HT1080 (cell line): Measurements from ENCODE around the gene SPCS2. TPM values are rescaled to one million over a fixed set of nuclear protein-coding genes. Genes with fewer than 3 reads are reported as not detected.
"Not testable (repeated sequence)": the region's sequence is repeated elsewhere in the genome, so short reads cannot be mapped to it uniquely, and the experiment has no call there.

Experiments
- DNase-seq: peaks from one replicate; pipeline ENCODE4 v3.0.0-alpha.2; 2015; ENCODE audit warnings: low read depth
- total RNA-seq: library from RNA; depleted of rRNA; stranded (reverse); fragments of >200 nt; shearing (Covaris generic); gene quantifications from 2 replicates; pipeline ENCODE4 v1.2.3, GENCODE V29; 2014

Gene SPCS2
- total RNA-seq, 1 experiment from 2014 or later: 137 TPM

DNA sequence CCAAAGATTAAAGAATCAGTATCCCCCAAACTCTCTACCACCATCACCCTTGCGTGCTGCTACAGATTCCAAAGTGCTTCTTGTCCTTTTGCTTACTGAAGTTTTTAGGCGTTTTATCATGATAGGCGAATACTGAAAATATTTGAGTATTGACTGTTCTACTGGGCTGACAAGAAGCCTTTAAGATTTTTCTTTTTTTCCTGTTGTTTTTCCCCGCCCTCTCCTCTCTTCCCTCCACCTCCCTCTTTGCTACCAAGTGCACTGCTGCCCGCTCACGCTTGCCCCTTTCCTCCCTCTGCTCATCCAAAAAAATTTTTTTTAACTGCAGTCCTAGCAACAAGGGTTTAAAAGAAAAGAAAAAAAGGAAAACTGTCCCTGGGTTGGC, 679 bp downstream of the SPCS2 start:
- no peak for DNase-seq

- DNase-seq: no peak
Observed at GRCh38 chr11:74950374-74950969, 1.4 kb downstream of the SPCS2 start.

- no peak for DNase-seq
Observed at GRCh38 chr11:74951226-74951625, 2.2 kb downstream of the SPCS2 start.

GRCh38 chr11:74952752-74953151, 3.7 kb downstream of the SPCS2 start:
- no peak for DNase-seq

- DNase-seq: no peak
Observed at GRCh38 chr11:74953451-74953850, 4.4 kb downstream of the SPCS2 start.

- DNase-seq: no peak
Observed at GRCh38 chr11:74954199-74954598, 5.1 kb downstream of the SPCS2 start.

GRCh38 chr11:74956397-74957015, 7.4 kb downstream of the SPCS2 start:
- no peak for DNase-seq

DNA sequence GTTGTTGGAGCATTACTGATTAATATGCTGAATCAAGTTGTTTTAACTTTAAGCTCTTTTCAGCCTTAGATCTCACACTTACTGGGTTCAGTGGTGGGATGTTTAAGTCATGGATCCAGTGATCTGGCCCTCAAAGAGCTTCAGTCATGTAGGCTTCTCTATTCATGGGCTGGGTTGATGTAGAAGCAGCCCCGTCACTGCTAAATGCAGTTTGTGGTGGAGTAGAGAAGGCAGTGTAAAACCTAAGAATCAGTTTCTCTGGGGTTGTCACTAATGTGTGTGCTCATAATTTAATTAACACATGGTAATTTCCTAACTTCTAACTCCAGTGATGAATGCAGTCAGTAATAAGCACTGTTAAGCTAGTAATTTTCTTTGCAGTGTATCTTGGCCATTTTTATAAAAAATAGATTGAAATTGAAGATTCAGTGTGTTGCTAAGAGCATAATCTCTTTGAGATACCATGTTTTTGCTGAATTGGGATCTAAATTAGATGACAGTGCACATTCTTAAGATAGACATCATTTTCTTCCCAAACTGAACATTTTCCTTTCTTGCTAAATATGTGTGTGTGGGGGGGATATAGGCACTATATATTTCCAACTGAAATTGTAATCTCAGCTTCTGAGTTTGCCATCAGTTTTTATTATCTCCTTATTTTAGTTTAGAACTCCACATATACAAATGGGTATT, 9.0 kb downstream of the SPCS2 start:
- DNase-seq: no peak

DNA sequence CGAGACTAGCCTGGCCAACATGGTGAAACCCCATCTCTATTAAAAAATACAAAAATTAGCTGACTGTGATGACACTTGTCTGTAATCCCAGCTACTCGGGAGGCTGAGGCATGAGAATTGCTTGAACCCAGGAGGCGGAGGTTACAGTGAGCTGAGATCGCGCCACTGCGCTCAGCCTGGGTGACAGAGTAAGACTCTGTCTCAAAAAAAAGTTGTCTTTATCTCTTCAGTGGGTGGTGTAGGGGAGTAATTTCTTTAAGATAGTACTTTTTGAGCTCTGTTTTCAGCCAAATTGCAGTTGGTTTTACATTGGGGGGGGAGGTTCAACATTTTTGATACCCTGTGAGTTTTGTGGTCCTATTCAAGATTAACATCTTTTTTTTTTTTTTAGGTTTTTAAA, 11.1 kb downstream of the SPCS2 start:
- DNase-seq: not testable (repeated sequence)

DNA sequence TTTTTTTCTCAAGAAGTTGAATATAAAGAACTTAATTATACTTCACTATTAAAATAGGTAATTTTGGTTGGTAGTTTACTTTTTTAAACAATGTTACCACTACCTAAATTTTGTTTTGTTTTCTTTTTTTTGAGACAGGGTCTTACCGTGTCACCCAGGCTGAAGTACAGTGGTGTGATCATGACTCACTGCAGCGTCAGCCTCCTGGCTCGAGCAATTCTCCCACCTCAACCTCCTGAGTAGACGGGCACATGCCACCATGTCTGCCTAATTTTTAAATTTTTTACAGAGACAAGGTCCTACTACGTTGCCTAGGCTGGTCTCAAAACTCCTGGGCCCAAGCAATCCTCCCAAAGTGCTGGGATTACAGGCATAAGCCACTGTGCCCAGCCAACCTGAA, 17.6 kb downstream of the SPCS2 start:
- peak; percentile 86 for DNase-seq

- DNase-seq: no peak
Observed at GRCh38 chr11:74970852-74971395, 21.9 kb downstream of the SPCS2 start.

- DNase-seq: no peak
Observed at GRCh38 chr11:74971424-74971823, 22.4 kb downstream of the SPCS2 start.

DNA sequence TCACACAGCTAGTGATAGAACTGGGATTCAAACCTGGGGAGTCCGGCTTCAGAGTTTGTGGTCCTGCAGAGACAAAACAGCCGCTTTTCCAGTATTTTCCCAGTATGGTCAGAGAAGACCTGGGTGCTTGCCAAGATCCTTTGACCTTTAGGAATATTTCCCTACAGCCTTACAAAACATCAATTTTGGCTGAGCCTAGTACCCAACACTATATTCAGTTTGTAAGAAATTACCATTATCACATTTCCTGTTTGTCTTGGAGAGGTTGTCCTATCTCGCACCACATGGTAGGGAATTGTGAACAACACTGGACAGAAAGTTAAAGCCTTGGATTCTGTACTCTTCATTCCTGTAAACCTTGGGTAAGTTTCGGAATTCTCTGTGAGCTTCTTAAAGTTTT, 29.0 kb downstream of the SPCS2 start:
- no peak for DNase-seq

DNA sequence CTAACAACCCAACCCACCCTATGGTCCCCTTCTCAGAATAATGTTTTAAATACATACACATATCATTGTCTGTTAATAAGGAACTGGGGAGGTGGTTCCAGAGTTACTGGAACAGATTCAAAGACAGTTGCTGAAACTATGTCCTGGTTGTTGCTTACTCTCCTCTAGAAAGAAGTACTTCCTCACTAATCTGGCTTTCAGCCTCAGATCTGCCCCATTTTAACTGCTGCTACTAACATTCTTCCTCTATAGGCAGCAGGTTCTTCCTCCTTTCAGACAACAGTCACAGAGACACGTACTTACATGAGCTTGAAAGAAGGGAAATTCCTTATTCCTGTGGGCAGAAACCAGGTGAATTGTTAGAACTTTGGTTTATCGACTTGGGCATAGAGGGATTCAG, 31.6 kb downstream of the SPCS2 start:
- no peak for DNase-seq

GRCh38 chr11:74981888-74982287, 32.8 kb downstream of the SPCS2 start:
- DNase-seq: no peak

DNA sequence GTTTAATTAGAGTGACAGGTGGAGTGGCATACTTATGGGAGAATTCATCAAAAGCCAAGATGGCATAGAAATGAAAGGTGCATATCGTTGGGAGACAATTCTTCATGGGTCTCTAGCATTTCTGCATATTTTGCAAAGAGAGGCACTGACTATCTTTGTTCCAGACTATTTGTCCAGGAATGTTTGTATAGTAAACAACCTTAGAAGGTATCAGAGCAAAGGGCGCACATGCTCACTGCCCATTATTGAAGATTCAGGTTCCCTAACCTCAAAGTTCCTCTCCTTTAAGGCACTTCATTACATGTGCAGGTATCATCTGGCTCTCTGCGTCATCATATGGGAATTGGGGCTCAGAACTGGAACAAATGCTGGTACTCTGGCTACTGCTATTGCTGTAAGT, 35.0 kb downstream of the SPCS2 start:
- no peak for DNase-seq

GRCh38 chr11:74984730-74985129, 35.7 kb downstream of the SPCS2 start:
- no peak for DNase-seq

DNA sequence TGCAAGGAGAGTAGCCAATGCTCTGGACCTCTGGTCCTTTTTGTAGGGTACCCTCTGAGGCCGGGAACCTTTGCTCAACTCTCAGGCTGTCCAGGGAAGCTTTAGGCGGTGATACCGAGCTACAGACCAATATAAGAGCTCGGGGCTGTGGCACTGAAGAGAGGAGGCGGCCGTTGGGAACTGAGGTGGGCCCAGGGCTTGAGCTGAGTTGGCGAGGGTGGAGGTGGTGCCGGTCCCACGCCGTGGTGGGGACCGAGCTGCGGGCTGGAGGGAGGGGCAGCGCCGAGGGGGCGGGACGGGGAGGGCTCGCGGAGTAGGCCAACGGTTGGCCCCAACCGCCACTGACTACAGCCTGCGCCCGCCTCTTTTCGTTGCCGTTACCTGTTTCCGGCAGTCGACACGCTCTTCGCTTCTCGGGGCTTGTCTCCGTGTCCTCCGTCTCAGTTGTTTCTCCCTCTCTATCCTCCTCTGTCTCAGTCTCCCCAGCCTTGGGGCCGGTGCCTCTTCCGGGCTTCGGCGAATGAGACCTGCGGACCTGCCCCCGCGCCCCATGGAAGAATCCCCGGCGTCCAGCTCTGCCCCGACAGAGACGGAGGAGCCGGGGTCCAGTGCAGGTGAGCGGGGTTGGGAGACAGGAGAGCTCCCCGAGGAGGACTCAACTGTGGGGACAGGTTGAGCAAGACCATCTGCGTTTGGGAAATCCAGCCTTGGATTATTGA, 39.6 kb downstream of the SPCS2 start, which contains the start of gene NEU3:
Gene NEU3, plus strand, starts transcription at position 393 of the 719 bp plus-strand sequence. Its CDS starts 128 bp downstream, at position 521.
- peak; percentile 84 for DNase-seq

- DNase-seq: peak; percentile 8
Observed at GRCh38 chr11:74989260-74989638, 40.2 kb downstream of the SPCS2 start.

DNA sequence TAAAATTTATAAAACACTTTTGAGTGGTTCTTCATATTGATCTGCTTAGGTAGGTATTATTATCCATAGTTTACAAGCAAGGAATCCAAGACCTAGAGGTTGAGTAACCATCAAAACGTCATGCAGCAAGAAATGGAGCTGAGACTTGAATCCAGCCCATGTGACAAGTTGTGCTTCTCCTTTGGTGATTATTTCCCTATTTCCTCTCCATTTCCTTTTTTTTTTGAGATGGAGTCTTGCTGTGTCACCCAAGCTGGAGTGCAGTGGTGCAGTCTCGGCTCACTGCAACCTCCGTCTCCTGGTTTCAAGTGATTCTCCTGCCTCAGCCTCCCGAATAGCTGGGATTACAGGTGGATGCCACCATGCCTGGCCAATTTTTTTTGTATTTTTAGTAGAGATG, 41.1 kb downstream of the SPCS2 start:
- DNase-seq: not testable (repeated sequence)

- DNase-seq: no peak
Observed at GRCh38 chr11:74990941-74991340, 41.9 kb downstream of the SPCS2 start.

GRCh38 chr11:74992852-74993251, 43.8 kb downstream of the SPCS2 start:
- DNase-seq: no peak
